DND-41 (cell line): Measurements from ENCODE around the gene CEP112.

Experiments
- EZH2 ChIP-seq: IDR thresholded peaks from 3 replicates; pipeline ENCODE4 v1.6.1; 2012; ENCODE audit warnings: borderline replicate concordance, low read depth, mild to moderate bottlenecking, moderate library complexity, low read length, inconsistent platforms; ENCODE audit not compliant: severe bottlenecking
- TF ChIP-seq, protein P1 (sequence below): IDR thresholded peaks from 2 replicates; pipeline ENCODE4 v1.5.1; 2012; ENCODE audit warnings: borderline replicate concordance, low read length, moderate library complexity, mild to moderate bottlenecking; ENCODE audit not compliant: poor library complexity, severe bottlenecking; ENCODE audit errors: extremely low read depth

DNA sequence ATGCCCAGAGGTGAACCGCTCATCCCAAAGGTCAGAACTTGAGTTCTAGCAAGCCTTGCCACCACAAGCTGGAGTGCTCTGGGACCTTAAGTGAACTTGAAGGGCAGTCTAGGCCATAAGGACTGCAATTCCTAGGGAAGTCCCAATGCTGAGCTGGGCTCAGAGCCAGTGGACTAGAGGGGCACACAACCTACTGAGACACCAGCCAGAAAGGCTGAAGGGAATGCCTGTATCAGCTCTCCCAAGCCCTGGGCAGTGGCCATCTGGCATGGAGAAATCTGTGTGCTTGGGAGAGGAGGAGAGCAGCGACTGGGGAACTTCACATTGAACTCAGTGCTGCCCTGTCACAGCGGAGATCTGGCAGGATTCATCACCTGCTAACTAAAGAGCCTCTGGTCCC lies 201.3 kb downstream of the CEP112 start:
- TF ChIP-seq, protein P1, sequence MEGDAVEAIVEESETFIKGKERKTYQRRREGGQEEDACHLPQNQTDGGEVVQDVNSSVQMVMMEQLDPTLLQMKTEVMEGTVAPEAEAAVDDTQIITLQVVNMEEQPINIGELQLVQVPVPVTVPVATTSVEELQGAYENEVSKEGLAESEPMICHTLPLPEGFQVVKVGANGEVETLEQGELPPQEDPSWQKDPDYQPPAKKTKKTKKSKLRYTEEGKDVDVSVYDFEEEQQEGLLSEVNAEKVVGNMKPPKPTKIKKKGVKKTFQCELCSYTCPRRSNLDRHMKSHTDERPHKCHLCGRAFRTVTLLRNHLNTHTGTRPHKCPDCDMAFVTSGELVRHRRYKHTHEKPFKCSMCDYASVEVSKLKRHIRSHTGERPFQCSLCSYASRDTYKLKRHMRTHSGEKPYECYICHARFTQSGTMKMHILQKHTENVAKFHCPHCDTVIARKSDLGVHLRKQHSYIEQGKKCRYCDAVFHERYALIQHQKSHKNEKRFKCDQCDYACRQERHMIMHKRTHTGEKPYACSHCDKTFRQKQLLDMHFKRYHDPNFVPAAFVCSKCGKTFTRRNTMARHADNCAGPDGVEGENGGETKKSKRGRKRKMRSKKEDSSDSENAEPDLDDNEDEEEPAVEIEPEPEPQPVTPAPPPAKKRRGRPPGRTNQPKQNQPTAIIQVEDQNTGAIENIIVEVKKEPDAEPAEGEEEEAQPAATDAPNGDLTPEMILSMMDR: no peak
- no peak for TF ChIP-seq EZH2
